ENCODE data around the gene CDC45. TPM values are rescaled to one million over a fixed set of nuclear protein-coding genes. Genes with fewer than 3 reads are reported as not detected.

The CDC45 gene
- total RNA-seq, 1 donor from 2014 or later = 50.7 TPM

- Histone ChIP-seq H3K9me3 (ENCODE audit: low read depth) (no peaks in the 10 kb centered on the region), H3K4me2 (no peak overlapping the region), H2AFZ (replicated peaks) (no peak overlapping the region), H3K79me2 (ENCODE audit: low read depth) (no peaks in the 10 kb centered on the region), H4K20me1 (ENCODE audit: low read depth) (no peaks in the 10 kb centered on the region), H3K4me1 (no peaks in the 10 kb centered on the region), H3K27ac (no peak overlapping the region), H3K9ac (no peak overlapping the region), H3K36me3 (no peaks in the 10 kb centered on the region), H3F3A (ENCODE audit: low read depth) (no peaks in the 10 kb centered on the region), H3K27me3 (no peaks in the 10 kb centered on the region), H3K4me3 (no peak overlapping the region)
- Mint-ChIP-seq H3K27me3 (ENCODE audit: insufficient read depth, low read depth) (peaks cover 6% of the 10 kb centered on the region), H3K4me3 (no peak overlapping the region), H3K4me1 (peaks cover 8% of the 10 kb centered on the region), H3K9me3 (peaks cover 9% of the 10 kb centered on the region), H3K36me3 (no peaks in the 10 kb centered on the region), H3K27ac (no peak overlapping the region)
- no peak for DNase-seq (ENCODE audit: low spot score)
- TF ChIP-seq EZH2 (IDR thresholded peaks at IDR 0.05) (no peak), EZH2phosphoT487 (IDR thresholded peaks at IDR 0.05) (no peak), CTCF (IDR thresholded peaks at IDR 0.05) (no peak)
Observed at GRCh38 chr22:19555651-19556050, 75.9 kb downstream of the CDC45 start.

GRCh38 chr22:19556963-19557545 lies 77.3 kb downstream of the CDC45 start:
- Histone ChIP-seq H3F3A (ENCODE audit: low read depth) (no peaks in the 10 kb centered on the region), H4K20me1 (ENCODE audit: low read depth) (no peaks in the 10 kb centered on the region), H3K4me3 (no peak overlapping the region), H3K9ac (no peak overlapping the region), H3K27me3 (no peaks in the 10 kb centered on the region), H3K9me3 (ENCODE audit: low read depth) (no peaks in the 10 kb centered on the region), H3K4me2 (no peak overlapping the region), H3K4me1 (no peaks in the 10 kb centered on the region), H3K27ac (no peak overlapping the region), H2AFZ (replicated peaks) (no peak overlapping the region), H3K79me2 (ENCODE audit: low read depth) (no peaks in the 10 kb centered on the region), H3K36me3 (no peaks in the 10 kb centered on the region)
- DNase-seq (ENCODE audit: low spot score) = no peak
- no peak overlapping the region for H3K27ac Mint-ChIP-seq
- no peak overlapping the region for H3K4me3 Mint-ChIP-seq
- peaks cover 8% of the 10 kb centered on the region for H3K4me1 Mint-ChIP-seq
- H3K27me3 Mint-ChIP-seq (ENCODE audit: insufficient read depth, low read depth) = peaks cover 6% of the 10 kb centered on the region
- H3K36me3 Mint-ChIP-seq = no peaks in the 10 kb centered on the region
- TF ChIP-seq CTCF (IDR thresholded peaks at IDR 0.05) = no peak
- no peak for TF ChIP-seq EZH2 (IDR thresholded peaks at IDR 0.05)
- no peak for TF ChIP-seq EZH2phosphoT487 (IDR thresholded peaks at IDR 0.05)
- peaks cover 9% of the 10 kb centered on the region for H3K9me3 Mint-ChIP-seq

- H3K4me1 ChIP-seq = no peaks in the 10 kb centered on the region
- peaks cover 6% of the 10 kb centered on the region for H3K4me1 Mint-ChIP-seq
- no peak overlapping the region for H3K27ac ChIP-seq
- no peak overlapping the region for H3K9ac ChIP-seq
- no peak overlapping the region for H3K4me3 ChIP-seq
- no peaks in the 10 kb centered on the region for H3K79me2 ChIP-seq (ENCODE audit: low read depth)
- no peak overlapping the region for H3K27ac Mint-ChIP-seq
- no peaks in the 10 kb centered on the region for H3K9me3 Mint-ChIP-seq
- no peaks in the 10 kb centered on the region for H3K9me3 ChIP-seq (ENCODE audit: low read depth)
- DNase-seq (ENCODE audit: low spot score) = no peak
- no peaks in the 10 kb centered on the region for H4K20me1 ChIP-seq (ENCODE audit: low read depth)
- no peaks in the 10 kb centered on the region for H3K36me3 Mint-ChIP-seq
- no peak for TF ChIP-seq EZH2phosphoT487 (IDR thresholded peaks at IDR 0.05)
- H3K27me3 Mint-ChIP-seq (ENCODE audit: insufficient read depth, low read depth) = peaks cover 3% of the 10 kb centered on the region
- no peak overlapping the region for H3K4me2 ChIP-seq
- H3F3A ChIP-seq (ENCODE audit: low read depth) = no peaks in the 10 kb centered on the region
- no peak overlapping the region for H3K4me3 Mint-ChIP-seq
- H3K36me3 ChIP-seq = no peaks in the 10 kb centered on the region
- no peaks in the 10 kb centered on the region for H3K27me3 ChIP-seq
- H2AFZ ChIP-seq (replicated peaks) = no peak overlapping the region
Observed at GRCh38 chr22:19559324-19559811, 79.6 kb downstream of the CDC45 start.

GRCh38 chr22:19559956-19560355 lies 80.2 kb downstream of the CDC45 start:
- H3K79me2 ChIP-seq (ENCODE audit: low read depth) = no peaks in the 10 kb centered on the region
- peaks cover 2% of the 10 kb centered on the region for H3K4me1 Mint-ChIP-seq
- H3K4me3 ChIP-seq = no peak overlapping the region
- H3K27ac ChIP-seq = no peak overlapping the region
- no peaks in the 10 kb centered on the region for H3F3A ChIP-seq (ENCODE audit: low read depth)
- H3K4me1 ChIP-seq = no peaks in the 10 kb centered on the region
- H3K9me3 Mint-ChIP-seq = no peaks in the 10 kb centered on the region
- no peaks in the 10 kb centered on the region for H3K36me3 Mint-ChIP-seq
- H4K20me1 ChIP-seq (ENCODE audit: low read depth) = no peaks in the 10 kb centered on the region
- no peak for TF ChIP-seq EZH2 (IDR thresholded peaks at IDR 0.05)
- TF ChIP-seq EZH2phosphoT487 (IDR thresholded peaks at IDR 0.05) = no peak
- no peak for TF ChIP-seq CTCF (IDR thresholded peaks at IDR 0.05)
- no peak overlapping the region for H3K4me3 Mint-ChIP-seq
- no peak for DNase-seq (ENCODE audit: low spot score)
- H3K27ac Mint-ChIP-seq = no peak overlapping the region
- H3K36me3 ChIP-seq = no peaks in the 10 kb centered on the region
- H3K27me3 ChIP-seq = no peaks in the 10 kb centered on the region
- no peak overlapping the region for H3K4me2 ChIP-seq
- H3K9me3 ChIP-seq (ENCODE audit: low read depth) = no peaks in the 10 kb centered on the region
- no peak overlapping the region for H3K9ac ChIP-seq
- no peak overlapping the region for H2AFZ ChIP-seq (replicated peaks)
- H3K27me3 Mint-ChIP-seq (ENCODE audit: insufficient read depth, low read depth) = peaks cover 3% of the 10 kb centered on the region

Measured in neural progenitor cell (in vitro differentiated cells).